Measurements from ENCODE around the gene C9orf152. TPM values are rescaled to one million over a fixed set of nuclear protein-coding genes. Genes with fewer than 3 reads are reported as not detected.

Gene C9orf152
- total and polyA plus RNA-seq, 12 donors: 0.13 TPM; not detected in 11

GRCh38 chr9:110244616-110245015, 36.7 kb upstream of the C9orf152 start:
- Histone ChIP-seq H3K27me3 (no peaks in the 10 kb centered on the region), H3K4me1 (replicated peaks in 1 of 2) (no peaks in the 10 kb centered on the region), H3K9me3 (replicated peaks in 1 of 3) (no peaks in the 10 kb centered on the region), H3K36me3 (replicated peaks in 1 of 2) (peaks cover 0 to 14% of the 10 kb centered on the region in 2 donors), H3K4me3 (no peak overlapping the region), H3K27ac (no peak overlapping the region)
- DNase-seq: no peak
- 63 to 84% (median 73%) methylated on average over 3 of the region's 3 CpGs for WGBS, 4 donors
- TF ChIP-seq CTCF (IDR thresholded peaks at IDR 0.05) (no peak), POLR2A (IDR thresholded peaks at IDR 0.05) (no peak)
- intact Hi-C loops (cut with DNase I): no loop called here

DNA sequence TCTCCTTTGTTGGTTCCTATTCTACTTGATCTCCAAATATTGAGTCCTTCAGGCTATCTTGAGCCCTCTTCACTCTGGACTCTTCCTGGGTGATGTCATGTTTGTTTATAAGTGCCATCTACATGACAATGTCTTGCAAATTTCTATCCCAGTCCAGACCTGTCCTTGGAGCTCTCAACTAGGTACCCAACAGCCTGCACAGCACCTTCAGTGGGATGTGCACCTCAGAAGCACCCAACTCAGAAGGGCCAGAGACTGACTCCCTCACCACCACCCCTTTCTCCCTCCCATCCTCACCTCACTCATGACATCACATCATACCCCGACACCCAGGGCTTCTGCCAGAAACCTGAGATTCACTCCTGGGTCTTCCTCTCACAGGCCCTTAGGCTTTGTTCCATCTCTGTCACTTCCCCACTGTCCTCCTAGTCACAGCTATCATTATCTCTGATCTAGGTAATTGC, 33.9 kb upstream of the C9orf152 start:
- Histone ChIP-seq H3K9me3 (replicated peaks in 1 of 3) (no peaks in the 10 kb centered on the region), H3K27ac (no peak overlapping the region), H3K4me3 (no peak overlapping the region), H3K4me1 (replicated peaks in 1 of 2) (no peaks in the 10 kb centered on the region), H3K27me3 (no peaks in the 10 kb centered on the region), H3K36me3 (replicated peaks in 1 of 2) (peaks cover 0 to 9% of the 10 kb centered on the region in 2 donors)
- 94 to 100% (median 95%) methylated on average over 1 of the region's 1 CpG for WGBS, 4 donors
- no peak for DNase-seq
- intact Hi-C loops (cut with DNase I): no loop called here
- TF ChIP-seq POLR2A (IDR thresholded peaks at IDR 0.05) (no peak), CTCF (IDR thresholded peaks at IDR 0.05) (no peak)

DNA sequence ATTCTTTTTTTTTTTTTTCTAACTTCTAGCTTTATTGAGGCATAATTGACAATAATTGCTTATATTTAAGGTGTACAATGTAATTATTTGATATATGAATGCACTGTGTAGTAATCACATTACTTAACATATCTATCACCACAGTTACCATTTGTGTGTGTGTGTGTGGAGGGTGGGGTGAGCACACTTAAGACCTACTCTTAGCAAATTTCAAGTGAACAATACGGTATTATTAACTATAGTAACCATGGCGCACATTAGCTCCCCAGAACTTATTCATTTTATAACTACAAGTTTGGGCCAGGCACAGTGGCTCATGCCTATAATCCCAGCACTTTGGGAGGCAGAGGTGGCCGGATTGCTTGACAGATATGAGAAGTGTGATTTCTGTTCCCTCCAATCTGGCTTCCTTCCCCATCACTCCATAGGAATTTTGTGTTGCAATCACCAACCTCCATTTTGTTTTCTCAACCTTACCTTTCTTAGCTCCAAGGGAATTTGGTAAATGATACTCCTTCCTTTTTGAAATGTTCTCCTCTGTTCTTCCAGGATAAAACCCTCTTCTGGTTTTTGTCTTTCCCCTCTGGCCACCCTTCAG, 33.4 kb upstream of the C9orf152 start:
- Histone ChIP-seq H3K4me1 (replicated peaks in 1 of 2) (no peaks in the 10 kb centered on the region), H3K36me3 (replicated peaks in 1 of 2) (peaks cover 0 to 9% of the 10 kb centered on the region in 2 donors), H3K4me3 (no peak overlapping the region), H3K9me3 (replicated peaks in 1 of 3) (no peaks in the 10 kb centered on the region), H3K27me3 (no peaks in the 10 kb centered on the region), H3K27ac (no peak overlapping the region)
- no peak for DNase-seq
- intact Hi-C loops (cut with DNase I): no loop called here
- no peak for TF ChIP-seq CTCF (IDR thresholded peaks at IDR 0.05)
- TF ChIP-seq POLR2A (IDR thresholded peaks at IDR 0.05): no peak
- WGBS, 4 donors: 89 to 95% (median 95%) methylated on average over 3 of the region's 3 CpGs

- H3K36me3 ChIP-seq (replicated peaks in 1 of 2): peaks cover 0 to 9% of the 10 kb centered on the region in 2 donors
- intact Hi-C loops (cut with DNase I): no loop called here
- no peaks in the 10 kb centered on the region for H3K27me3 ChIP-seq
- no peak overlapping the region for H3K4me3 ChIP-seq
- TF ChIP-seq CTCF (IDR thresholded peaks at IDR 0.05) (no peak), POLR2A (IDR thresholded peaks at IDR 0.05) (no peak)
- no peak for DNase-seq
- no peak overlapping the region for H3K27ac ChIP-seq
- H3K4me1 ChIP-seq (replicated peaks in 1 of 2): no peaks in the 10 kb centered on the region
- 53 to 82% (median 65%) methylated on average over 1 of the region's 1 CpG for WGBS, 4 donors
- H3K9me3 ChIP-seq (replicated peaks in 1 of 3): no peaks in the 10 kb centered on the region
These were observed 32.2 kb upstream of the C9orf152 start for GRCh38 chr9:110240198-110240597.

Data from adrenal gland (tissue), 12 donors.